Naive B cell (primary cell): ENCODE data around the gene SYTL2. TPM values are rescaled to one million over a fixed set of nuclear protein-coding genes. Genes with fewer than 3 reads are reported as not detected.
"Not testable (repeated sequence)": the region's sequence is repeated elsewhere in the genome, so short reads cannot be mapped to it uniquely, and the experiment has no call there.

ENCODE experiments used
- ATAC-seq, 2 donors: fragments of 150-1000 bp; cut with Tn5 transposase; 2 replicates each; pipeline ENCODE4 v1.10.0; 2021; ENCODE audit warnings: low read depth in 2 of 2, mild to moderate bottlenecking in 2 of 2, moderate library complexity in 2 of 2
- DNase-seq: peaks from one replicate; pipeline ENCODE4 v3.0.0; 2022
- H3K27ac Mint-ChIP-seq, 6 donors: one replicate each; pipeline ENCODE4 v1.8.0; 2020 to 2022; ENCODE audit warnings: mild to moderate bottlenecking in 6 of 6, mixed read lengths in 6 of 6, moderate library complexity in 5 of 6, inconsistent platforms in 2 of 6
- H3K27me3 Mint-ChIP-seq, 3 donors: one replicate each; pipeline ENCODE4 v1.8.0; 2021 to 2022; ENCODE audit warnings: mixed read lengths in 3 of 3, mild to moderate bottlenecking in 1 of 3
- H3K36me3 Mint-ChIP-seq, 2 donors: one replicate each; pipeline ENCODE4 v1.8.0; 2020 to 2022; ENCODE audit warnings: mixed read lengths in 2 of 2, inconsistent platforms in 1 of 2, mild to moderate bottlenecking in 1 of 2
- H3K4me1 Mint-ChIP-seq, 3 donors: one replicate each; pipeline ENCODE4 v1.8.0; 2020 to 2022; ENCODE audit warnings: mixed read lengths in 3 of 3, inconsistent platforms in 1 of 3, mild to moderate bottlenecking in 1 of 3, moderate library complexity in 1 of 3
- H3K4me3 Mint-ChIP-seq, 8 donors: one replicate each; pipeline ENCODE4 v1.8.0; 2020 to 2022; ENCODE audit warnings: mild to moderate bottlenecking in 8 of 8, mixed read lengths in 8 of 8, moderate library complexity in 8 of 8, inconsistent platforms in 2 of 8
- H3K9me3 Mint-ChIP-seq, 7 donors: one replicate each; pipeline ENCODE4 v1.8.0; 2020 to 2022; ENCODE audit warnings: mixed read lengths in 7 of 7, mild to moderate bottlenecking in 5 of 7, inconsistent platforms in 2 of 7, moderate library complexity in 1 of 7
- polyA plus RNA-seq, 6 donors: library from polyadenylated mRNA; unstranded; fragments of 300-500 nt; fragmentation: Illumina TruSeq; gene quantifications; one replicate each; pipeline ENCODE4 v1.2.3, GENCODE V29; 2021; ENCODE audit warnings: low read depth in 6 of 6

SYTL2 gene
- polyA plus RNA-seq, 6 donors from 2014 or later: 0.32 to 1.00 (median 0.55) TPM; not detected in 2

- Mint-ChIP-seq H3K27ac (peak within 1 kb of the TSS; percentile 98 to 100 (median 99)), H3K4me3 (peak within 1 kb of the TSS; percentile 93 to 100 (median 99)), H3K9me3 (no peaks in the 10 kb centered on the region), H3K4me1 (peaks cover 29 to 41% (median 36%) of the 10 kb centered on the region in 3 donors), H3K27me3 (no peaks in the 10 kb centered on the region), H3K36me3 (peaks cover 7 to 8% of the 10 kb centered on the region in 2 donors)
- ATAC-seq: peak; percentile 81 to 83
- DNase-seq: peak; percentile 91
Measured at GRCh38 chr11:85664615-85665481, 146.1 kb downstream of the SYTL2 start, which contains the start of gene CREBZF. Gene CREBZF (minus strand): TSS chr11:85665129. CDS start chr11:85664875, 254 bp downstream.

GRCh38 chr11:85663753-85664614 is 147.0 kb downstream of the SYTL2 start:
- ATAC-seq: peak; percentile 79
- Mint-ChIP-seq H3K4me1 (peaks cover 33 to 45% (median 45%) of the 10 kb centered on the region in 3 donors), H3K27me3 (no peaks in the 10 kb centered on the region)

GRCh38 chr11:85663080-85663752 is 147.7 kb downstream of the SYTL2 start:
- H3K27ac Mint-ChIP-seq: peak overlapping the region; percentile 98 to 100 (median 99)
- no peaks in the 10 kb centered on the region for H3K9me3 Mint-ChIP-seq
- peaks cover 12% of the 10 kb centered on the region in 2 donors for H3K36me3 Mint-ChIP-seq
- peak; percentile 4 for DNase-seq
- peak overlapping the region; percentile 93 to 100 (median 99) for H3K4me3 Mint-ChIP-seq
- no peaks in the 10 kb centered on the region for H3K27me3 Mint-ChIP-seq
- H3K4me1 Mint-ChIP-seq: peaks cover 33 to 48% (median 45%) of the 10 kb centered on the region in 3 donors
- ATAC-seq: no peak

More at GRCh38 chr11:85663753-85664614, 147.0 kb downstream of the SYTL2 start:
- peak overlapping the region; percentile 93 to 100 (median 99) for H3K4me3 Mint-ChIP-seq
- peak; percentile 87 for DNase-seq
- H3K36me3 Mint-ChIP-seq: peaks cover 12% of the 10 kb centered on the region in 2 donors
- H3K9me3 Mint-ChIP-seq: no peaks in the 10 kb centered on the region
- peak overlapping the region; percentile 98 to 100 (median 99) for H3K27ac Mint-ChIP-seq

GRCh38 chr11:85661972-85662664 is 148.8 kb downstream of the SYTL2 start:
- ATAC-seq (no peak), DNase-seq (no peak)
- Mint-ChIP-seq H3K36me3 (peaks cover 12% of the 10 kb centered on the region in 2 donors), H3K4me1 (peaks cover 33 to 48% (median 45%) of the 10 kb centered on the region in 3 donors), H3K9me3 (no peaks in the 10 kb centered on the region), H3K27ac (peak overlapping the region in 1 of 6 donors; percentile 2), H3K4me3 (peak overlapping the region in 5 of 8 donors; percentile 28 to 97 (median 54)), H3K27me3 (no peaks in the 10 kb centered on the region)

- H3K27ac Mint-ChIP-seq: no peak overlapping the region
- ATAC-seq (no peak), DNase-seq (no peak)
- H3K9me3 Mint-ChIP-seq: no peaks in the 10 kb centered on the region
- H3K36me3 Mint-ChIP-seq: peaks cover 12% of the 10 kb centered on the region in 2 donors
- H3K4me3 Mint-ChIP-seq: no peak overlapping the region
- no peaks in the 10 kb centered on the region for H3K27me3 Mint-ChIP-seq
- peaks cover 19 to 38% (median 33%) of the 10 kb centered on the region in 3 donors for H3K4me1 Mint-ChIP-seq
Measured at GRCh38 chr11:85658180-85658579, 152.8 kb downstream of the SYTL2 start.

GRCh38 chr11:85656777-85657176 is 154.2 kb downstream of the SYTL2 start:
- peaks cover 14 to 36% (median 27%) of the 10 kb centered on the region in 3 donors for H3K4me1 Mint-ChIP-seq
- peak overlapping the region in 1 of 6 donors; percentile 7 for H3K27ac Mint-ChIP-seq
- H3K36me3 Mint-ChIP-seq: peaks cover 12% of the 10 kb centered on the region in 2 donors

GRCh38 chr11:85654343-85654742 is 156.6 kb downstream of the SYTL2 start:
- H3K4me3 Mint-ChIP-seq, H3K27ac Mint-ChIP-seq, ATAC-seq, H3K36me3 Mint-ChIP-seq, DNase-seq, H3K9me3 Mint-ChIP-seq, H3K27me3 Mint-ChIP-seq: not testable (repeated sequence)
- peaks cover 5 to 23% (median 16%) of the 10 kb centered on the region in 3 donors for H3K4me1 Mint-ChIP-seq

More at GRCh38 chr11:85656777-85657176, 154.2 kb downstream of the SYTL2 start:
- ATAC-seq: no peak
- no peaks in the 10 kb centered on the region for H3K9me3 Mint-ChIP-seq
- no peak for DNase-seq
- no peaks in the 10 kb centered on the region for H3K27me3 Mint-ChIP-seq
- H3K4me3 Mint-ChIP-seq: peak overlapping the region in 1 of 8 donors; percentile 25

GRCh38 chr11:85652786-85653447 is 158.0 kb downstream of the SYTL2 start:
- DNase-seq (no peak), ATAC-seq (no peak)
- peaks cover 11 to 28% (median 16%) of the 10 kb centered on the region in 3 donors for H3K4me1 Mint-ChIP-seq
- peak overlapping the region in 1 of 6 donors; percentile 38 for H3K27ac Mint-ChIP-seq
- H3K36me3 Mint-ChIP-seq: no peaks in the 10 kb centered on the region
- no peaks in the 10 kb centered on the region for H3K9me3 Mint-ChIP-seq
- H3K4me3 Mint-ChIP-seq: no peak overlapping the region
- no peaks in the 10 kb centered on the region for H3K27me3 Mint-ChIP-seq

- H3K27me3 Mint-ChIP-seq: no peaks in the 10 kb centered on the region
- H3K9me3 Mint-ChIP-seq: no peaks in the 10 kb centered on the region
- peaks cover 14 to 37% (median 16%) of the 10 kb centered on the region in 3 donors for H3K4me1 Mint-ChIP-seq
- H3K27ac Mint-ChIP-seq: no peak overlapping the region
- DNase-seq: no peak
- ATAC-seq: no peak
- H3K36me3 Mint-ChIP-seq: no peaks in the 10 kb centered on the region
- H3K4me3 Mint-ChIP-seq: peak overlapping the region in 1 of 8 donors; percentile 6
Measured at GRCh38 chr11:85651118-85651517, 159.8 kb downstream of the SYTL2 start.

GRCh38 chr11:85647604-85648299 is 163.2 kb downstream of the SYTL2 start, which contains the start of gene TMEM126A:
Gene TMEM126A (plus strand): TSS chr11:85647967. CDS start chr11:85650256, 2,289 bp downstream.
- Mint-ChIP-seq H3K36me3 (no peaks in the 10 kb centered on the region), H3K27me3 (peaks cover 16 to 23% (median 21%) of the 10 kb centered on the region in 3 donors), H3K9me3 (no peaks in the 10 kb centered on the region), H3K4me3 (peak within 1 kb of the TSS; percentile 90 to 100 (median 98)), H3K27ac (peak within 1 kb of the TSS; percentile 94 to 98 (median 96)), H3K4me1 (peaks cover 10 to 35% (median 14%) of the 10 kb centered on the region in 3 donors)
- peak; percentile 99 for ATAC-seq
- peak; percentile 87 for DNase-seq

GRCh38 chr11:85647078-85647477 is 163.9 kb downstream of the SYTL2 start:
- Mint-ChIP-seq H3K36me3 (no peaks in the 10 kb centered on the region), H3K27ac (peak overlapping the region; percentile 94 to 98 (median 96)), H3K9me3 (no peaks in the 10 kb centered on the region), H3K27me3 (peaks cover 20 to 28% (median 28%) of the 10 kb centered on the region in 3 donors), H3K4me3 (peak overlapping the region; percentile 90 to 100 (median 98)), H3K4me1 (peaks cover 10 to 30% (median 14%) of the 10 kb centered on the region in 3 donors)
- no peak for ATAC-seq
- no peak for DNase-seq
